HT-29 (cell line): ENCODE measurements around the gene TMCO4. TPM values are rescaled to one million over a fixed set of nuclear protein-coding genes. Genes with fewer than 3 reads are reported as not detected.

Experiments
- DNase-seq: peaks from one replicate; pipeline ENCODE4 v3.0.0-alpha.2; 2015; ENCODE audit warnings: low spot score
- total RNA-seq: library from RNA; depleted of rRNA; stranded (reverse); fragments of >200 nt; shearing (Covaris generic); gene quantifications from 2 replicates; pipeline ENCODE4 v1.2.3, GENCODE V29; 2014

The TMCO4 gene
- total RNA-seq, 1 experiment from 2014 or later: 23.8 TPM

DNA sequence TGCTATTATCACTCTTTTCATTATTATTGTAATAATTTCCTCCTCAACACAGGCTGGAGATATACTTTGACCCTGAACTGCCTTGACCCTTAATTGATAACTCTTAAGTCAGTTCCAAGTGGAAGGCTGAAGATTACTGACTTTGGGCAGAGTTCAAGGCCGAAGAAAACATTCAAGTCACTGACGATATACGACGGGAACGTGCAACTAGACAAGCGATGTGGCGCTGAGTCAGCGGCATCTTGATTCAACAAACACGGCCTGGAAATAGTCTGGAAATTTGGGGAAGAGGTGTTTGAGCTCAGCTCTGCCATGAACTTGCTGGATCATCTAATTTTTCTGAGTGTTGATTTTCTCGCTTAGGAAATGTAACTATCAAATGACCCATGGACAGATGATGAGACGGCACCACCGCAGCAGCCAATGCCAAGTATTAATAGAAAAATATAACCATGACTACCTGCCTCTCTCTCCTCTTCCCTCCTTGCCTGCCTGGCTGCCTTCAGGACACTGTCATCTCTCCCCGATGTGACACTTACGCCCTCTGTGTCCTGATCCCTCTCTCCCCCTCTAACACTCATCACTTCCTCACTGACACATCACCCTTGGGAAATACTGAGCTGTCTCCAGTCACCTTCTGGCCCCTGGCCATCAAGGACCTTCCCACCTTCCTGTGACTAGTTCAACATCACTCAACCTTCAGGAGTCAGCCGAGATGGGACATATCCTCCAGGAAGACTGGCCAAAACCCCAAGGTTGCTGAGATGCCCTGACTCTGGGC, 49.4 kb downstream of the TMCO4 start:
- no peak for DNase-seq

DNA sequence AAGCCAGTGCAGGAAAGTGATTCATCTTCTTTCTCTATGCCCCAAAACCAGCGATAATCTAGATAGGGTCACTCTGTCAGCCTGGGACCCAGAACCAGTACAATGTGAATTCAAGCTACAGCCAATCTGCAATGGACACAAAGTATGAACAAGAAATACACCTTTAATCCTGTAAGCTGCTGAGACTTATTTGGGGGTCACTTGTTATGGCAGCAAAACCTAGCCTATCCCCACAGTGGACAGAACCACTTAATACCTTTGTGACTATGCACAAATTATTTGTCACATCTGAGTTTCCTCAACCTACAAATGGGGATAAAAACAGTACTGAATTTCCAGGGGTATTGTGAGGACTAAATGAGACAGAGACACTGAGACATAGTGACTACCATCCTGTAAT, 50.0 kb downstream of the TMCO4 start:
- DNase-seq: no peak

DNA sequence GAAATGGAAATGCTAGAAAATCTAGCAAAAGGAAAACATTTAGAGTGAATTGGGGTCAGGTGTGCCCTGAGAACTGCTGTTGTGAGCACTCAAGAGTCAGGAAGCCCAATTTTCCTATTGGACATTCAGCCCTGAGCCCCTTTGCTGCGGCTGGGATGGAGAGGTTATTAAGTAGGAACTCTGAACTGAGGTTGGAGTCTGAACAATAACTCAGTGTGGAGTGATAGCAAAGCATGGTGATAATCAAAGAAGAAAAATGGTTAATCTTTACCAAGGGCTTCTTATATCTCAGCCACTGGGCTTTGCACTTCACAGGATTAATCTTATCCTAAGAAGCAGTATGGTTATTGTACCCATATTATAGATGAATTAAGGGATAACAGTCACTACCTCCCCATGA, 52.0 kb downstream of the TMCO4 start:
- DNase-seq: no peak

DNA sequence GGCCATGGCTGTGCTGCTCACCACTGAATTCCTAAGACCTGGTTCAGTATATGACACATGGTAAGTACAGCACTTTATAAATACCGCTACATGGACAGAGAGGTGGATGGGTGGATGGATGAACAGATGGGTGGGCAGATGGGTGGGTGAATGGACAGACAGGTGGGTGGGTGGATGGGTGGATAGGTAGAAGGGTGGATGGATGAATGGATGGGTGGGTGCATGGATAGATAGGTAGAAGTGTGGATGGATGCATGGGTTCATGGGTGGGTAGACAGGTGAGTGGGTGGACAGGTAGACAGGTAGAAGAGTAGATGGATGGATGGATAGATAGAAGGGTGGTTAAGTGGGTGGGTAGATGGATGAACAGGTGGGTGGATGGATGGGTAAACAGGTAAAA, 54.8 kb downstream of the TMCO4 start:
- DNase-seq: no peak

DNA sequence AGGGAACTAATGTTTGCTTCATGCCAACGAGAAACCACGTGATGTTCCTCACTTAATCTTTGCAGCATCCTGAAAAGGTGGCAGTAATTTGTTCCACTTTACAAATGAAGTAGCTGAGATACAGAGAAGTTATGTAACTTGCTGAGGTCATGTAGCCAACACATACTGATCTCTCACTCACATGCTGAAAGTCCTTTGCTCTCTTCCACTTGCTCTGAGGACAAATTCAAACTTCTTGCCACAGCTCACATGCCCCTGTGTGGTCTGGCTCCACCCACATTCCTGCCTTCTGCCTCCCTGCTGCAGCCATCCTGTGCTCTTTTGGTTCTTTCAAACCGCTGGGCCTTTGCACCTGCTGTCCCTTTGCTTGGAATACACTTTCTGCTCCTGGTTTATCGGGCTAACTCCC, 55.4 kb downstream of the TMCO4 start:
- no peak for DNase-seq

DNA sequence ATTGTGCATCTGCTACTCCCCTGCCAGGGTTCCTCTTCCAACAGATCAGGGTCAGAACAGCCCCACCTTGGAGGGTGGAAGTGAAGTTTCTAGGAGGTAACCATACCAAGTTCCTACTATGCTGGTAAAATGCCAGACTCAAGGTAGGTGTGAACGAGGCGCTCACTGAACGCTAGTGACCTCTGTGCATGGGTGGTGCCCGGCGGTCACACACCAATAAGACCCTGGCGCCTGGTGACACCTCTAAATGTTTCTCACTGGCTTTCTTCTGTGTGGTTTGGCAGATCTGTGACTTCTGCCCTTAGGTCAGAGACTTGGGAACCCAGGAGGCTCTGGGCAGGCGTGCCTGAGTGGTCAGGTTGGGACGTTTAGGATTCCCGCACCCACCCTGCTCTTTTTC, 55.9 kb downstream of the TMCO4 start:
- no peak for DNase-seq

DNA sequence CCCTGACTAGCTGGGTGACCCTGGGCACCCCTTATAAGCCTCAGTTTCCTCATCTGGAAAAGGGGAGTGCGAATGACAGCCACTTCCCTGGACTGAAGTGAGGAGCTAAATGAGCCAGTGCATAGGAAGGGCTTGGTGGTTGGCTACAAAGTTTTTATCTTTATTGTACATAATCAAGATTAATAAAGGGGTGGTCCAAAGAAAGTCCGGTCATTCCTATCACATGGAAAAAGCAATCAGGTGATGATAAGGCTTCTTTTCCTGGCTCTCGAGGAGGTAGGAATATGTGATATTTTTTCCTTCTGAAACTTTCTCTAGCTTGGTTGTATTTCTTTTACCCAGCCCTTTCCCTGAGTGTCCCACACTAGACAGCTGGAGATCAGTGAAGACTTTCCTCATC, 56.5 kb downstream of the TMCO4 start:
- DNase-seq: no peak

DNA sequence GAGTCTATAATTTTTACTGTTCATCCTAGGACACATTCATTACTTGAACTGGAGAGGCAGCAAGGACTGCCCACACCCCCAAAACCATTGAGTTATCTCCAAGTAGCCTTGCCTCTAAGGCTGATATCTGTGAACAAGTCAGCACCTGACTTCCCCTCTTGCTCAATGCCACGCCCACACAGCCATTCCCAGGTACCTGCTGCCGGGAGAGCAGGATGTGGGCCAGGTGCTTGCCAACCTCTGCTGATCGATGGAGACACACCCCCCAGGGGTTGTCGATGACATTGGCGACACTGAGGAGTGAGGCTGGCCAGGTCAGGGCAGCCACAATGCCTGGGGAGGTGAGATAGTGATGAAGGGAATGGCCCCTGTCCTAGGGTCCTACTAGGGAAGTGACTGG, 60.1 kb downstream of the TMCO4 start:
- no peak for DNase-seq

DNA sequence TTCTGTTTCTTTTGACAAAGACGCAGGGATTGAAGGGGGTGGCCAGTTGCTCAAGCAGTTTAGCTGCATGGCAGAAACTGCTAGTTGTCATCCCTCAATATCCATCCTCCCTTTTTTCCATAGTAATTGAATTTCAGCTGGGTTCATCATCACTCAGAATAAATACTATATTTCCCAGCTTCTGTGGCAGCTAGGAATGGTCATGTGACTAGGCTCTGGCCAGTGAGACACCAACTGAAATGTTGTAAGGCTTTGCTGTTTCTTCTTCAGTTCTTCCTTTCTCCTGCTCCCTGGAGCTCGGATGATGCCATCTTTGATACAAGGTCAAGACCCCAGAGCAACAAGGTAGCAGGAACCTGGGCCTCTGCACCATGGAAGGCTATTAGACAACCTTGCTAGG, 61.0 kb downstream of the TMCO4 start:
- DNase-seq: no peak

DNA sequence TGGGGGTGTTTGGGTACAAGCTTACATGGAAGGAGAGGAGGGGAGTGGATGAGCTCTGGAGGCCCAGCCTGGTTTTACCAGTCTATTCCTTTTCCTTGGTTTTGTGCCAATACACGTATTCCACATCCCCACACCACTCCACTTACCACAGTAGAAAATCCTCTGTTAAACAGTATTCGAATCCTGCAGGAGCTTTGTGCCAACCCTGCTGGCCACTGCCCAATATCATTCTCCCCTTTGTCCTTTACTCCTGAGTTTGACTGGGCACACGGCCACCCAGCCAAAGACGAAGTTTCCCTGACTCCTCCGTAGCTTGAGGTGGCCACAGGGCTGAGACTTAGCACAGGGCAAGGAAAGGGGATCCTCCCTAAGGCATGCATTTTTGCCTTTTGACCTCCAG, 61.6 kb downstream of the TMCO4 start:
- no peak for DNase-seq

DNA sequence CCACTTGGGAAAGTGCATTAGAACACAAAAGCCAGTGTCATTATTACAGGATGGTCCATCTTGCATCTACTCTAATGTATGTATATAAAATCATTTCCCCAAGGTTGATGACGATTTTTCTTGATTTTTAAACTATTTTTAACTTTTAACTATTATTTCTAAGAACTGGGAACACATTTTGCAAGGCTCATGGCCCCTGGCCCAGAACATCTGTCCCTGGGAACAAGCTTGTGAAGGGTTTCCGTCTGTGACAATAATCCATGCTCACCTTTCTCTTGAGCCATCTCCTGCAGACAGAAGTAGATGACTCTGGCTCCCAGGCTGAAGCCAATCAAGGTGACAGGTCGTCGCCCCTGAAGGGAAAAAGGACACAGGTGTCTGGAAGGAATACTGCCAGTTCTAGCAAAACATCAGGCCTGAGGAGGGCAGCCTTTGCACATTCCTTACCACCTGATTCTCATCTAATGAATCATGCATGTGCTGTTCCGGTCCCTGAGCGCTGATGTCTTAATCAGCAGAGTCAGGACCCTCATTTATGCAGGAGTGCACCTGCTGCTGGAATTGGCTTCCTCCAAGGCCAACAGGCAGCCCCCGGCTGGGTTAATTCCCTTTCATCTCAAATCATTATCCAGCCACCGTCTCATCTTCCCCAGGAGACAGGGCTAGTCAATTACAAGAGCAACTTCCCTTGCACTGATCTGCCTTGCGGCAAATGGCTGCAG, 62.5 kb downstream of the TMCO4 start:
- DNase-seq: no peak

DNA sequence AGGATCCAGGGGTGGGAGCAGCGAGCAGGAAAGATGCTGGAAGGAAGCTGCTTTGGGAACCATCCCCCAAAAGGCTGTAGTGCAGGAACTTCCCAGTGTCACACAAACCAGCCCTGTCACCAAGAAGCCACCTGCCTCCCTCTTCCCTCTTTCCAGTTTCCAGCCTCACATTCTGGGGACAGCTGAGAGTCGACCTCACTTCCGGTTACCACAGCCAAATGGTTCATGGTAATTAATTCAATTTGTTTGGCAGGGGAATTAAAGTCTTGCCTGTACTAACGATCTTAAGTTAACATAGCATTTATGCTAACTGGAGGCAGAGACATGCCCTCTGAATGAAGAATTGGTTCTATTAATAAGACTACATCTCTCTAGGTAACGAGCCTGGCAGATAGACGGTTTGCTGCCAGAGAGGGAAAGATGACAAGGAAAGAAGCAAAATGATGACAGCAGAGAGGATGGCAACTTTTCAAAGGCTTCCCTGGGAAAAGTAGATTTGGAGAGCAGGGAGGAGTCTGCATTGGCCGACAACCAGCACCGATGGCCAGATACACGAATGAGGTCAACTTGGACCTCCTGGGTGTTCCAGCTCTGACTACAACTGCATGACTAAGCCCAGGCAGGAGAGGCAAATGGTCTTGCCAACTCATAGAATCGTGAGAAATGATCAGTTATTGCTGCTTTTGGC, 64.1 kb downstream of the TMCO4 start:
- DNase-seq: no peak

DNA sequence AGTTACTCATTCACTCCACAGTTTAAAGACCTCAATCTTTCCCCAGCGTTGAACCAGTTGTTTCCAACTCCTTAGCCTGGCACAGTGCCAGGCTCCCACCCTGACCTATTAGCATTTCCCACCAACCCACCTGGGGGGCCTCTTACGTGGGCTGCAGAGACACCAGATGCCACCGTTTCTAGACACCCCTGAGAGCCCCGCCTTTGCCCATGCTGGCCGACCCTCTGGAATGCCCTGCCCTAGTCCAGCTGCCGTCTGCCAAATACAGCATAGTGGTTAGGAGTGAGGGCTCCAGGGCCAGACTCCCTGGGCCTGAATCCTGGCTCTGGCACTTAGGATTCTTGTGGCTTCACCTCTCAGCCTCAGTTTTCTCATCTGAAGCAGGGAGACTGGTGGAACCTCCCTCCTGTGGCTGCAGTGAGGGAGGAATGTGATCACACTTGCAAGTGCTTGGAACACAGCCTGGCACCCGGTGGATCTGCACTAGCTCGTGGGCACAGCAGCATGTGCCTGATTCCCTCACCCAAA, 65.2 kb downstream of the TMCO4 start:
- DNase-seq: no peak

DNA sequence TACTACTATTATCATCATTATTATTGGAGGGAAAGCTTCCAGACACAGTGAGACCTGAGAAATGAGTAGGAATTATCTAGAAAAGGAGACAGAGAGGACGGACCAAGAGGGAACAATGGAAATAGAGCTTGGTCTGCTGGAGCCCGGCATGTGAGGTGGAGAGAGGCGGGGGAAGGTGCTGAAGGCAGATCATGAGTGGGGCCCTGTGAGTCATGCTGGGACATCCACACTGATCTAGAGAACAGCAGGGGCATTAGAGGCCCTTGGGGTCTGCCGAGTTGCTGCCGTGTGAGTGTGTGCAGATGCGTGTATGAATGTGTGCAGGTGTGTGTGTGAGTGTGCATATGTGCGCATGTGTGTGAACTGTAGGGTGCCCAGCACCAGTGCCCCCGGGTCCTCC, 65.7 kb downstream of the TMCO4 start:
- no peak for DNase-seq

DNA sequence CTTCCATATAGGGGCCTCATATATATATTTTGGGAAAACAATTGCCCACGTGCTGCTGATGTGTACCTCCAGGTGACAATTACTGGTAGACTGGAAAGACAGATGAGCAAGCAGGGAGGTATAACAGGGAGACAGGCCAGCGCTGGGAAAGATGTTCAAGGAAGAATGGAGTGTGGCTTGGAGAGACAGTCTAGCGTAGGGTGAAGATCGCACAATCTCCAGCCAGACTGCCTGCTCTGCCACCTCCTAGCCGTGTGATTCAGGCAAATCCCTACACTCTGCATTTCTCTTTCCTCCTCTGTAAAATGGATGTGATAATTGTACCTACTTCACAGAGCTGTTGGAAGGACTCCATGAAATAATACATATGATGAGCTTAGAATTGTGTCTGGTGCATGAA, 66.1 kb downstream of the TMCO4 start:
- no peak for DNase-seq

DNA sequence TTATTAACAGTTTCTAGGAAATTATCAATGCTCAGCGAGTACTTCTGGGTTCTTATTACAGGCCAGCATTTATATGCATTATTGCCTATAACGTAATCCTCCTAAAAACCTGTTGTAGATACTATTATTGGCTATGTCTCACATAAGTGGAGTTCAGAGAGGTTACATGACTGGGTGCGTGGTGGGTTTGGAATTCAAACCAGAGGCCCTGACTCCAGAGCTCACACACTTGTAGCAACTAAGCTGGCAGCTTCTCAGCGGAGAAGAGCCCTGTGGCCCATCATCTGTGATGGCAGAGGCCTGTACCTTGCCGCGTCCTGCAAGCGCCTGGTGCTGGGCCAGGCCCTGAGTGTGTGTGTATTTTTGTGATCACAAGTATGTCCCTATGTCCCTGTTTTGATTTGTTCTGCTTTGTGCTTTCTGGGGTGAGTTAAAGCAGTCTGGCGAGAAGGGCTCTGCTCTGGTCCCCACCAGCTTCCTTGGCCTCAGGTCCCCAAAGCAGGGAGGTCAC, 68.3 kb downstream of the TMCO4 start:
- no peak for DNase-seq

DNA sequence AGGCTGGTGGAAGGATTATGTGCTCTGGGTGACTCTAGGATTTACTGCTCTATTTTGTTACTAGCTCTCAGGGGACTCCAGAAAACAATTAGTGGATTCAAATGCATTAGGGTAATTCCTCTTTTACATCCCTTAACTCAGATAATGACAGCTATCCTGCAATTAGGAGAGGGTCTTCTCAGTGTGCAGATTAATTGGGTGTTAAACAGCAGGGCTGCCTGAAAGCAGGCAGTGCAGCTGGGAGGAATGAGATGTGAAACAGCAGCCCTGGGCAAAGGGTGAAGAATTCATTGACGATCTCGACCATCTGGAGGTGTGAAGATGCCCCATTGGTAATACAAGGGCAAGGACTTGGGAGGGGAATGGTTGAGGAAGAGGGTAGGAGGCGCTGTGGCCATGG, 68.9 kb downstream of the TMCO4 start:
- no peak for DNase-seq

DNA sequence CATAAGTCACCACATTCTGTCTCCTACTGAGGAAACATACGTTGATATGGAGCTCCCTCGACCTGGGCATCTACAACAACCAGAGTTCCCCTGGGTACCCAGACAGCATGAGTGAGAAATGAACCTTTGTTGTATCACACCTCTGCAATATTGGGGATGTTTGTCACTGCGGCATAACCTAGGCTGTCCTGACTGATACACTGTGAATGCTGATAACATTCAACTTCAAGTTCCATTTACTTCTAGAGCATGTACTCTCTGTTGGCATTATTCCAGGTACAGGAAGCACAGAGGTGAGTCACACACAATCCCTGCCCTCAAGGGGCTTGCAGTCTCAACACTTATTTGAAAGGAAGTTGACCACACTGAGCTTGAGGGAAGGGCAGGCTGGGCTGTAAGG, 69.5 kb downstream of the TMCO4 start:
- DNase-seq: no peak

DNA sequence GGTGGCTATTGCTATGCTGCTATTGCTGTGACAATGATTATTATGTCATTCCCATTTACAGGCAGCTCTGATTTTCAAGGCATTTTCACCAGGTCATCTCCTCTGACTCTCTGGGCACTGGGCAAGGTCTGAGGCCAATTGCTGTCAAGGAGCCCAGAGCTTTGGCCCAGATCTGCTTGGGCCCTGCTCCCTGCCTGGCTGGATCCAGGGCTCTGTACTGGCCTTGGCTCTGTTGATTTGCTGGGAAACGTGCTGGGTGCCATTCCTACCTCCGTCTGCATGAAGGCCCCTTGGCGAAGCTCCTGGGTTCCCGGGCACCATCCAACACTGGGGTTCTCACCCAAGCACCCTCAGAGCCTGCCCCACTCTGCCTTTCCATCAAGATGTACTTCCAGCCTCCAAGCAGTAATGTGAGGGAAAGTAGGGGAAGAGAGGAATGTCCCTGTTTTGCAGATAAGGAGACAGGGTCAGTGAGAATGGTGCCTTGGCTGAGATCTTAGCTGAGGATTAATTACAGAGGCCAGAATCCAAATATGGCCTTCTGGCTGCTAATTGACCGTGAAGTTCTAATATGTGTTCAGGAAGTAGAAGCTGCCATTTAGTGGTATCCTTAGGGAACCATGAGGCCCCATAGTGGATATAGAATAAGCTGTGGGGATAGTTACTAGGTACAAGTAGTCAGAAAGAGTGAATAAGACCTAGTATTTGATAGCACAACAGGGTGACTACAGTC, 71.1 kb downstream of the TMCO4 start:
- no peak for DNase-seq

DNA sequence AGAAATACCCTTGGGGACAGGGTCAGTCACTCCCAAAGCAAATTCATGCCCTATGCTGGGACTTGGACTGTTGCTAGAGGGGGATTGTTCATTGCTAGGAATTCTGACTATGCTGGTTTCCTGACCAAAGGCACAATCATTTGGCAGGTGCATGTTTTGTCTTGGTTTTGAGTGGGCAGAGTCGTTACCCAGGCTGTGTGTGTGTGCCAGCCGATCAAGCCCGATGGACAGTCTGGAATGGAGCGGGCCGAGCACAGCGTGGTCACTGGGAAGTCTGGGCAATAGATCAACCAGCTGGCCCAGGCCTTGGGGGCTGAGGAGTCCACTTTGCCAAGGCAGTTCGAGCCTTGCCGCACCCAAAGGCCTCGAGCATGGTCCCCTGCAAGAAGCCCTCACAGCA, 74.1 kb downstream of the TMCO4 start:
- no peak for DNase-seq

DNA sequence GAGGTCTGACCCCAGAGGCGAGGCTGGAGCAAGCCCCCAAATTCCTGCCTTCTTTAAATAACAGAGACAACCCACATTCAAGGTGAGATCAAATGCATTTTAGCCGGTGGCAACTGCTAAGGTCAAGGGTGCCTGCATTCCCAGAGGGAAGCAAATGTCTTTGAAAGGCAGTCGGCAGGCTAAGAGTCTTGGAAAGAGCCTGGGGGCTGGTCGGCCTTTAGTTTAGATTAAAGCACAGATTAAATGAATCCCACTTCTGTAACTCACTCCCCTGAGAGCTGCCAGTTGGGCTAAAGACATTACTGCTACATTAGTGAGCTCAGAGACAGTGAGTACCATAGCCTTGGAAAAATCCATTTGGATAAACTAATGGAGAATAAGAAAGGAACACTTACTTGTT, 75.8 kb downstream of the TMCO4 start:
- no peak for DNase-seq

DNA sequence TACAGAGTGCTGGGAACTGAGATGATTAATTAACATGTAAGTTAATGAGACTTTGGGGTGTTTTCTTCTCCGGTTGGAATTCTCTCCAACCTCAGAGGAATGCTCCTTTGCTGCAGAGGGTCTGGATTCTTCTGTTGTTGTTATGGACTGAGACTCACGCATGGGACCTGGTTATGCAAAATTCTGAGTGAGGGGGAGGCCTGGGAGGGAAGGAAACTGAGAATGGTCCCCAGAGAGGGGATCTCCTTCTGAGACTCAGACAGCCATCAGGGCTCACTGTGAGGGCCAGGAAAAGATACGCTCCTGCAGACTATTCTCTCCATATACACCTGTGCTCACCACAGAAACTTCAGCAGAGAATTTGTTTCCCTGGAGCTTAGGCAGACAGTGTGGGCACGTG, 78.7 kb downstream of the TMCO4 start:
- DNase-seq: no peak
